GM12891 (cell line): Measurements from ENCODE around the gene CD300C.

Experiments used
- POLR2A ChIP-seq: IDR thresholded peaks from 2 replicates; pipeline ENCODE4 v1.6.1; 2011; ENCODE audit warnings: low read depth, low read length, control low read depth
- POLR2AphosphoS5 ChIP-seq: IDR thresholded peaks from 2 replicates; pipeline ENCODE4 v1.6.1; 2011; ENCODE audit warnings: low read depth, low read length, control low read depth

DNA sequence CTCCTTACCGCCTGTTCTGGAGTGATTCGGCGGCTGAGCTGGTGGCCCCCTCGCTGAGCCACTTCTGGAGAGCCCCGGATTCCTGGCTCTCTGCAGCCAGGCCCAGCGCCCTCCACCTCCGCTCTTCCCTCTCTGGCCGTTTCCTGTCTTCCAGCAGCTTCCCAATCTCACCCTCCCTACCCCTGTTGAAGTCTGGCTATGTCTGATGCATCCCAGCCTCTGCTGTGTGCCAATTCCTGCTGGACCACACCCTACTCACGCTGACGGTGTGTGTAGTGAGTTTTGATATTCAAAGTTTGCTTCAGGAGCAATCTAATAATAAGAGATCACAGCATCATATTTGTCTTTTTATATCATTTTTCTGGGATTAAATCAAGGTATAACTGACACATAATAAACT is 36.7 kb upstream of the CD300C start:
- TF ChIP-seq POLR2AphosphoS5 (no peak), POLR2A (no peak)
